Suprapubic skin (tissue), 4 donors: ENCODE data around the gene TOR1B.

Experiments used
- EP300 ChIP-seq: sonication (generic); formaldehyde crosslinking; IDR thresholded peaks from one replicate; pipeline ENCODE4 v1.6.1; 2017; ENCODE audit warnings: antibody characterized with exemption
- POLR2A ChIP-seq, 2 donors: fragments of 450-650 bp; IDR thresholded peaks; one replicate each; pipeline ENCODE4 v1.6.1; 2017; ENCODE audit warnings: antibody characterized with exemption in 2 of 2, mild to moderate bottlenecking in 2 of 2, moderate library complexity in 2 of 2
- POLR2AphosphoS5 ChIP-seq, 3 donors: sonication (generic); formaldehyde crosslinking; IDR thresholded peaks; one replicate each; pipeline ENCODE4 v1.6.1; 2017; ENCODE audit warnings: antibody characterized with exemption in 3 of 3
- TF ChIP-seq, protein P1 (sequence below), 2 donors: fragments of 200-600 bp in 1 of 2; fragments of 450-650 bp in 1 of 2; sonication (generic) in 1 of 2; IDR thresholded peaks; one replicate each; pipeline ENCODE4 v1.5.1; 2016 to 2019; ENCODE audit warnings: antibody characterized with exemption in 2 of 2, mild to moderate bottlenecking in 1 of 2, moderate library complexity in 1 of 2

- TF ChIP-seq POLR2AphosphoS5 (IDR thresholded peaks at IDR 0.05): no peak
- TF ChIP-seq, protein P1, sequence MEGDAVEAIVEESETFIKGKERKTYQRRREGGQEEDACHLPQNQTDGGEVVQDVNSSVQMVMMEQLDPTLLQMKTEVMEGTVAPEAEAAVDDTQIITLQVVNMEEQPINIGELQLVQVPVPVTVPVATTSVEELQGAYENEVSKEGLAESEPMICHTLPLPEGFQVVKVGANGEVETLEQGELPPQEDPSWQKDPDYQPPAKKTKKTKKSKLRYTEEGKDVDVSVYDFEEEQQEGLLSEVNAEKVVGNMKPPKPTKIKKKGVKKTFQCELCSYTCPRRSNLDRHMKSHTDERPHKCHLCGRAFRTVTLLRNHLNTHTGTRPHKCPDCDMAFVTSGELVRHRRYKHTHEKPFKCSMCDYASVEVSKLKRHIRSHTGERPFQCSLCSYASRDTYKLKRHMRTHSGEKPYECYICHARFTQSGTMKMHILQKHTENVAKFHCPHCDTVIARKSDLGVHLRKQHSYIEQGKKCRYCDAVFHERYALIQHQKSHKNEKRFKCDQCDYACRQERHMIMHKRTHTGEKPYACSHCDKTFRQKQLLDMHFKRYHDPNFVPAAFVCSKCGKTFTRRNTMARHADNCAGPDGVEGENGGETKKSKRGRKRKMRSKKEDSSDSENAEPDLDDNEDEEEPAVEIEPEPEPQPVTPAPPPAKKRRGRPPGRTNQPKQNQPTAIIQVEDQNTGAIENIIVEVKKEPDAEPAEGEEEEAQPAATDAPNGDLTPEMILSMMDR (IDR thresholded peaks at IDR 0.05): no peak
- no peak for TF ChIP-seq EP300
- no peak for TF ChIP-seq POLR2A (IDR thresholded peaks at IDR 0.05)
Measured at GRCh38 chr9:129813661-129814060, 10.7 kb downstream of the TOR1B start.
